Measurements from ENCODE around the gene CADM1.

GRCh38 chr11:115244296-115244695 lies 259.9 kb downstream of the CADM1 start:
- TF ChIP-seq, protein P1, sequence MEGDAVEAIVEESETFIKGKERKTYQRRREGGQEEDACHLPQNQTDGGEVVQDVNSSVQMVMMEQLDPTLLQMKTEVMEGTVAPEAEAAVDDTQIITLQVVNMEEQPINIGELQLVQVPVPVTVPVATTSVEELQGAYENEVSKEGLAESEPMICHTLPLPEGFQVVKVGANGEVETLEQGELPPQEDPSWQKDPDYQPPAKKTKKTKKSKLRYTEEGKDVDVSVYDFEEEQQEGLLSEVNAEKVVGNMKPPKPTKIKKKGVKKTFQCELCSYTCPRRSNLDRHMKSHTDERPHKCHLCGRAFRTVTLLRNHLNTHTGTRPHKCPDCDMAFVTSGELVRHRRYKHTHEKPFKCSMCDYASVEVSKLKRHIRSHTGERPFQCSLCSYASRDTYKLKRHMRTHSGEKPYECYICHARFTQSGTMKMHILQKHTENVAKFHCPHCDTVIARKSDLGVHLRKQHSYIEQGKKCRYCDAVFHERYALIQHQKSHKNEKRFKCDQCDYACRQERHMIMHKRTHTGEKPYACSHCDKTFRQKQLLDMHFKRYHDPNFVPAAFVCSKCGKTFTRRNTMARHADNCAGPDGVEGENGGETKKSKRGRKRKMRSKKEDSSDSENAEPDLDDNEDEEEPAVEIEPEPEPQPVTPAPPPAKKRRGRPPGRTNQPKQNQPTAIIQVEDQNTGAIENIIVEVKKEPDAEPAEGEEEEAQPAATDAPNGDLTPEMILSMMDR (IDR thresholded peaks at IDR 0.05; ENCODE audit: poor library complexity): no peak
- TF ChIP-seq EZH2 (IDR thresholded peaks at IDR 0.05; ENCODE audit: borderline replicate concordance): no peak
- TF ChIP-seq EZH2phosphoT487 (IDR thresholded peaks at IDR 0.05; ENCODE audit: low read depth, severe bottlenecking, unreplicated experiment): no peak
